A204.1 (cell line): ENCODE measurements around the gene COL10A1.
A peak's percentile ranks its signal among the peaks of the same experiment; 100 is the strongest.
"Not testable (repeated sequence)": the region's sequence is repeated elsewhere in the genome, so short reads cannot be mapped to it uniquely, and the experiment has no call there.

ENCODE experiments used
- FAIRE-seq: peaks from 2 replicates; lab custom pipeline; 2012; peaks lifted over from hg19 to GRCh38; lab: Jason Lieb, UNC

The COL10A1 gene

DNA sequence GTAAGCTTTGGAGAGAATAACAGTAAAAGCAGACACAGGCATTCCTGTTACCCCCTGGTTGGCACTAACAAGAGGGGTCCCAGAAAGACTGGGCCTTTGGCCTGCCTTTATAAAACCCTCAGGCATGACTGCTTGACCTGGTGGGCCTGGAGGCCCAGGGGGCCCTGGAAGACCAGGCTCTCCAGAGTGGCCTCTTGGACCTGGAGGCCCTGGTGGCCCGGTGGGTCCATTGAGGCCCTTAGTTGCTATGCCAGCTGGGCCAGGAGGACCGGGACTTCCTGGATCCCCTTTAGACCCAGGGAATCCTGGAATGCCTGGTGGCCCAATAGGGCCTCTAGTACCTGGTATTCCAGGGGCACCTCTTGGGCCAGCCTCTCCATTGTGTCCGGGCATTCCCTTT, 5.5 kb downstream of the COL10A1 start:
- FAIRE-seq, result no peak

- no peak for FAIRE-seq
These were observed 7.3 kb downstream of the COL10A1 start for GRCh38 chr6:116118608-116119007.

- FAIRE-seq, result peak; percentile 92
These were observed 10.2 kb downstream of the COL10A1 start for GRCh38 chr6:116115781-116116180.

- no peak for FAIRE-seq
These were observed 12.5 kb downstream of the COL10A1 start for GRCh38 chr6:116113386-116113785.

DNA sequence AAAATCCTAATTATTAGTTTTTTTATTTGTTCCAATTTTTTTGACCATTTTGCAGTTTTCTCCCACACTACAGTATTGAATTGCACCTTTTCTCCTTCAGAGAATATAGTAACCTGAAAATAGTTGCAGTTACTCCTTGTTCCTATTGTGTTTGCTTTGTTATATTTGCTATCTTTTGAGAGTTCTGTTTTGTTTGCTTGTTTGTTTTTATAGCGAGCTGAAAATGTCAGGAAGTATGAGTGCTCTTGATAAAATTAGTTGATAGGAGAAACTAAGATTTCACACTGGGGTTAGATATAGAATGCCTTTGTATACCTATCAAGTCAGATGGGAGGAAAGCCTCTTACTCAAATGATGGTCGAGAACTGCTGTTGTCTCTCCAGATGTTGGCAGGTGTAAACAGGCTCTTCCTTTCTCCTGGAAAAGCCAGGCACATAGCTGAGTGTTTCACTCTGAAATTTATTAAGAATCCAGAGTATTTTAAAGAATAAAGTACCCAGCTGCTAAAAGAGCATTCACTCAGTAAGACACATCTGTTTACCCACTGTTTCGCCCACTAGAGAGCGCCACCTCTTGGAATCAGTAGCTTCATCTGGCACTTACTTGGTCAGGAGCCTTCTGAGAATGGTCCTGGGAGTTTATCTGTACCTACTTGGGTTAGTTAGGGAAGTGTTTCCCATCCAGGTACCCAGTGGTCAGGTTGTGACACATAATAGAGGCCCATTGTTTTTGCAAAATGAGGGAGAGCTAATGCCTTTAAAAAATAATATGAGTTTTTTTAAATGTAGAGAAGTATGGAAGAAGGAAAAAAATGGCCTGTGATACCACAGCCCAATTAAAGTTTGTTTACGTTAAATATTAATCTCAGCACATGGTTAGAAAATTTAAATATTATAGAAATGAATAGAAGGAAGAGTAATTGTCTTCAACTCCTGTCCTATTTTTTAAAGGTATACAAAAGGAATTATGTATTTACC, 14.1 kb downstream of the COL10A1 start:
- FAIRE-seq, result no peak

- FAIRE-seq, result no peak
These were observed 17.1 kb downstream of the COL10A1 start for GRCh38 chr6:116108836-116109235.

DNA sequence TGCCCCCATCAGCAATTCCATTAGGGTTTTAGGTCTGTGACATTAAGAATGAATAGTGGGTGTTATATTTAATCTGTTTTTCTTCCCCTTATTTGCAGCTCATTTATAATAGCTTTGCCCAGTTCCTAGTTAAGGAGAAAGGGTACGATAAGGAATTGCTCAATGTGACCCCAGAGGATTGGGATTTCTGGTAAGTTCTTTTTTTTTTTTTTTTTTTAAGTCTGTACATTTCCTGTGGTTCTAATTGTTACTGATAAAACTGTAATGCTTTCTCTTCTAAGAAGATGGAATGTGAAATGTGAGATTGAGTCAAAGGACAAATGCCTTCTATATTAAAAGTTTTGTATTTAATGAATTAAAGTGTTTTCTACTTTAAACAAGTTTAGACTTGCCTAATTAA, 19.8 kb downstream of the COL10A1 start:
- FAIRE-seq, result peak; percentile 19

DNA sequence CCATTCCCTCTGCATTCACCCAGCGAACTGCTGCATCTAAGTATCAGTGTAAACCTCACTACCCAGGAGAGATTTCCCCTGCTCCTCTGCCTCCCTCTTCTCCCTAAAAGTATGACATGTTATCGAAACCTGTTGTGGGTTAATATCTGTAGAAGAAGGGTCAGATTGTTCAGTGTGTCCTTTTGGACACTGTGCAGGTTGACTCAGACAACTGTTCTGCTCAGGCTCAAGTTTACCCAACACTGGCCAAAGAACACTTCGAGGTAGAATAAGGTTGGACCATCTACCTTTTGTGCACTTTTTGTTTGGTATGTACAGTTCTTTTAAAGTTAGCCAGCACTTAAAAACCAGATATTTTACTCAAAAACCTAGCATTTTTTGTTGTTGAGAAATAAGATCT, 20.7 kb downstream of the COL10A1 start:
- no peak for FAIRE-seq

DNA sequence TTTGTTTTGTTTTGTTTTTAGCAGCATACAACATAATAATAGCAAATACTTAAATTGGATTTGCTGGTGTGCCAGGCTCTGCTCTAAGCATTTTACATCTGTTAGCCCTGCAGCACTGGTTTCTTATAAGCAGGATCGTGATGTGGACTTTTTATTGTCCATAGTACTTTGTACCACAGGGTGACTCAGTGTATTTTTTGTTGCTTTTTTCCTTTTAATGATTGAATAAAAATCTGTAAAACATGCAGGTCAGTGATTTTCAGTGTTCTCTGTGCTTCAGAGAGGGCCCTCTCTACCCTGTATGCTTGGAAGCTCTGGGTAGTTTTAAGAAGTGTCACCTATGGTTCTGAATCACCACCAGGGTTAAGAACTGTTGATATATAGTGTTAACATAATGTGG, 21.3 kb downstream of the COL10A1 start:
- no peak for FAIRE-seq

DNA sequence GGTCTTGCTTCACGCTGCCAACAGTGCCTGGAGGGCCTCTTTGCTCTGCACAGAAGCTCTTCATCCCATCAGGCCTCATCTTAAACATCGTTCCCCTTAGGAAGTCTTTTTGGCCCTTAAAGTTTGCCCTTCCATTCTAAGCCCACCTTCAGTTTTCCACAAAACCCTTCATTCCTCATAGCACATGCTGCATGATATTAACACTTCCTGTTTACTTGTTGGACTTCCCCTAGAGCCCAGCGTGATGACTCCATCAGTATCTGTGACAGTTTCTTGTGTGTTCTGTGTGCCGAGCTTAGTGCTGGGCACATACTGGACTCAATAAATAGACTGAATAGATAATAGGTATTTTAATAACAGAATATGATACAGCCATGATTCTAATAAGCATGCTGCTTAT, 23.1 kb downstream of the COL10A1 start:
- no peak for FAIRE-seq

GRCh38 chr6:116101790-116102189, 24.1 kb downstream of the COL10A1 start:
- FAIRE-seq, result no peak

DNA sequence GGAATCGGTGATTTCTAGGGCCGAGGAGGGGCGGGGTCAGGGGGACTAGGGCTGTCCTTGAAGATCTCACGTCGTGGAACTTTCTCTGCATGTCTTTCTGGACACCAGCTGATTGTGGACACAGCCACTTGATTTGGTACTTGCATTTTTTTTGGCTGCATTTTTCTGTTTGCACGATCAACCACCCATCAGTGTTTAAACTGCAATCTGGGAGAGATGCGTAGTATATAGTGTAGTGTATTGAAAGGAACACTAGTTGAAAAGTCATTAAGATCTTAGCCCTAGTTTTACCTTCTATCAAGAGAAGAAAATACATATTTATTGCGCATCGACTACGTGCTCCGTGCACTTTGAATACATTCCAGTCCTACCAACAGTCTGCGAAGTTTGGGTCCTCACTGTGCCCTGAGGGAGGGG, 24.6 kb downstream of the COL10A1 start:
- no peak for FAIRE-seq

- FAIRE-seq, result no peak
These were observed 25.3 kb downstream of the COL10A1 start, which contains the start of gene NT5DC1 for GRCh38 chr6:116100419-116101301. Gene NT5DC1 (plus strand): TSS chr6:116100853. CDS start chr6:116100931, 78 bp downstream.

- no peak for FAIRE-seq
These were observed 26.9 kb downstream of the COL10A1 start for GRCh38 chr6:116099036-116099435.

GRCh38 chr6:116096979-116097816, 28.7 kb downstream of the COL10A1 start:
- peak; percentile 94 for FAIRE-seq

GRCh38 chr6:116096048-116096759, 29.7 kb downstream of the COL10A1 start:
- FAIRE-seq, result not testable (repeated sequence)

DNA sequence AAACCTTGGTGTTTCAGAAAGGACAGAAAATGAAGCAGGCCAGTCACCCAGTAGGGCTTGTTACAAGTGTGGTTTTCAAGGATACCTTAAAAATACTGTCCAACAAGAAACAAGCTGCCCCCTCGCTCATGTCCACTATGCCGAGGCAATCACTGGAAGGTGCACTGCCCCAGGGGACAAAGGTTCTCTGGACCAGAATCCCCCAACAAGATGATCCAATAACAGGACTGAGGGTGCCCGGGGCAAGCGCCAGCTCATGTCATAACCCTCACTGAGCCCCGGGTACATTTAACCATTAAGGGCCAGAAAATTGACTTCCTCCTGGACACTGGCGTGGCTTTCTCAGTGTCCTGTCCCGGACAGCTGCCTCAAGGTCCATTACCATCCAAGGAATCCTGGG, 31.9 kb downstream of the COL10A1 start:
- no peak for FAIRE-seq

- no peak for FAIRE-seq
These were observed 35.7 kb downstream of the COL10A1 start for GRCh38 chr6:116090251-116090650.

GRCh38 chr6:116088946-116089345, 37.0 kb downstream of the COL10A1 start:
- no peak for FAIRE-seq

- no peak for FAIRE-seq
These were observed 38.4 kb downstream of the COL10A1 start for GRCh38 chr6:116087437-116088027.

GRCh38 chr6:116084284-116084683, 41.6 kb downstream of the COL10A1 start:
- no peak for FAIRE-seq
